GM23248 (cell line): ENCODE results near the gene KASH5. TPM values are rescaled to one million over a fixed set of nuclear protein-coding genes. Genes with fewer than 3 reads are reported as not detected.
A peak's percentile ranks its signal among the peaks of the same experiment; 100 is the strongest.
"Not testable (repeated sequence)": the region's sequence is repeated elsewhere in the genome, so short reads cannot be mapped to it uniquely, and the experiment has no call there.

Experiments used
- DNase-seq: peaks from one replicate; pipeline ENCODE4 v3.0.0-alpha.2; 2015
- H2AFZ ChIP-seq: fragments of 200-600 bp; sonication (generic); 2 replicates; pipeline ENCODE4 v1.6.1; 2016; ENCODE audit warnings: antibody characterized with exemption
- H3F3A ChIP-seq: fragments of 200-600 bp; sonication (generic); 2 replicates; pipeline ENCODE4 v1.6.1; 2016; ENCODE audit warnings: mild to moderate bottlenecking, antibody characterized with exemption, mixed run types; ENCODE audit not compliant: insufficient read depth
- H3K27ac ChIP-seq: fragments of 200-600 bp; sonication (generic); 2 replicates; pipeline ENCODE4 v1.5.1; 2016; ENCODE audit warnings: mild to moderate bottlenecking
- H3K27me3 ChIP-seq: fragments of 200-600 bp; sonication (generic); replicated peaks from 2 replicates; pipeline ENCODE4 v1.6.1; 2016; ENCODE audit warnings: mild to moderate bottlenecking; ENCODE audit not compliant: insufficient read depth
- H3K36me3 ChIP-seq: fragments of 200-600 bp; sonication (generic); 2 replicates; pipeline ENCODE4 v1.6.1; 2016; ENCODE audit warnings: low read depth, mild to moderate bottlenecking
- H3K4me1 ChIP-seq: fragments of 200-600 bp; sonication (generic); 2 replicates; pipeline ENCODE4 v1.6.1; 2016; ENCODE audit warnings: mild to moderate bottlenecking; ENCODE audit not compliant: insufficient read depth
- H3K4me2 ChIP-seq: fragments of 200-600 bp; sonication (generic); one replicate; pipeline ENCODE4 v1.6.1; 2016; ENCODE audit warnings: mild to moderate bottlenecking; ENCODE audit not compliant: unreplicated experiment
- H3K4me3 ChIP-seq: fragments of 200-600 bp; sonication (generic); 2 replicates; pipeline ENCODE4 v1.5.1; 2016; ENCODE audit warnings: mild to moderate bottlenecking
- H3K79me2 ChIP-seq: fragments of 200-600 bp; sonication (generic); 2 replicates; pipeline ENCODE4 v1.6.1; 2016; ENCODE audit warnings: mild to moderate bottlenecking; ENCODE audit not compliant: insufficient read depth
- H3K9ac ChIP-seq: fragments of 200-600 bp; sonication (generic); 2 replicates; pipeline ENCODE4 v1.6.1; 2016; ENCODE audit warnings: mild to moderate bottlenecking
- H3K9me2 ChIP-seq: fragments of 200-600 bp; sonication (generic); 2 replicates; pipeline ENCODE4 v1.6.1; 2016; ENCODE audit warnings: mixed run types, mild to moderate bottlenecking, moderate library complexity; ENCODE audit not compliant: insufficient read depth
- H3K9me3 ChIP-seq: fragments of 200-600 bp; sonication (generic); one replicate; pipeline ENCODE4 v1.6.1; 2017; ENCODE audit warnings: low read depth
- H4K20me1 ChIP-seq: fragments of 200-600 bp; sonication (generic); 2 replicates; pipeline ENCODE4 v1.6.0; 2016; ENCODE audit not compliant: insufficient read depth
- EZH2 ChIP-seq: fragments of 200-600 bp; sonication (generic); IDR thresholded peaks from 2 replicates; pipeline ENCODE4 v1.6.1; 2018; ENCODE audit warnings: antibody characterized with exemption, mild to moderate bottlenecking; ENCODE audit not compliant: insufficient read depth, poor library complexity, severe bottlenecking
- EZH2phosphoT487 ChIP-seq: fragments of 200-600 bp; sonication (generic); IDR thresholded peaks from 2 replicates; pipeline ENCODE4 v1.6.1; 2018; ENCODE audit warnings: antibody characterized with exemption, moderate library complexity, mild to moderate bottlenecking, low read depth; ENCODE audit not compliant: insufficient read depth
- WGBS, 2 experiments: methylation state at CpG; one replicate each; pipeline ENCODE4 v1.1.6; 2015 to 2017; ENCODE audit warnings: low lambda C conversion rate in 2 of 2, low coverage in 1 of 2; ENCODE audit errors: missing lambda C conversion rate in 2 of 2; 5-methylcytosine and 5-hydroxymethylcytosine counted together
- in situ Hi-C: fragments of 300-500 bp; cut with MboI; formaldehyde crosslinking; loops from 2 replicates; pipeline ENCODE4 v1.15.0; 2020
- polyA plus RNA-seq: library from polyadenylated mRNA; unstranded; fragments of >200 nt; fragmentation: Nextera tagmentation; extraction: Ambion mirVana; gene quantifications from 2 replicates; pipeline ENCODE4 v1.2.1, GENCODE V29; 2016
- total RNA-seq: library from RNA; depleted of rRNA; stranded (reverse); fragments of >200 nt; shearing (Covaris generic); gene quantifications from 2 replicates; pipeline ENCODE4 v1.2.3, GENCODE V29; 2014

Gene KASH5
- total and polyA plus RNA-seq, 2 experiments from 2014 or later: not detected

DNA sequence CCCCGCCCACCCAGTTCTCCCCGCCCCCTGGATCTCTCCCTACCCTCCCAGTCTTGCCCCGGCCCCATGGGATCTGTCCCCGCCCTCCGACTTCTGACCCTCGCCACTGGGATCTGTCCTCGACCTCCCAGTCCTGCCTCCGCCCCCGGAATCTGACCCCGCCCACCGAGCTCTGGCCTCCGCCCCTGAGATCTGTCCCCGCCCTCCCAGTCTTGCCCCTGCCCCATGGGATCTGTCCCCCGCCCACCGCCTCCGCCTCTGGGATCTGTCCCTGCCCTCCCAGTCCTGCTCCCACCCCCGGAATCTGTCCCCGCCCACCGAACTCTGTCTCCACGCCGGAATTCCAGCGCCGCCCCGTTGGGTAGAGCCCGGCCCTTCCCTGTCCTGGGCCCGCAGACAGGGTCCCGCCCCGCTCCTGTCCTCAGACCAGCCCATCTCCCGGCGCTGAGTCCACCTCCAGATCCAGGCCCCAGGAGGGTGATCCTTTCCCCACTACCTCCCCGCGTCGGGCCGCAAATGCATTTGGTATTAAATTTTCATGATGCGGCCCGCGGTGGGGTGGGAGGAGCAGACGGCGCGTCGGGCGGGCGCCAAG is 54.8 kb downstream of the KASH5 start:
- Histone ChIP-seq H3K4me1 (no peaks in the 10 kb centered on the region), H2AFZ (peak overlapping the region; percentile 91), H3K36me3 (no peaks in the 10 kb centered on the region), H3K4me3 (peak overlapping the region; percentile 82), H3K27ac (peak overlapping the region; percentile 34; the same call in 1 of the 2 replicates), H3K27me3 (peaks cover 28% of the 10 kb centered on the region), H3K9me3 (no peaks in the 10 kb centered on the region), H3K9ac (peak overlapping the region; percentile 69), H3K79me2 (no peaks in the 10 kb centered on the region), H4K20me1 (no peaks in the 10 kb centered on the region), H3K4me2 (peak overlapping the region; percentile 83), H3F3A (peaks cover 13% of the 10 kb centered on the region), H3K9me2 (no peaks in the 10 kb centered on the region)
- no peak for TF ChIP-seq EZH2
- no peak for TF ChIP-seq EZH2phosphoT487
- WGBS, 2 experiments: 2 to 3% methylated on average over 24 to 43 of the region's 43 CpGs
- in situ Hi-C loops: no loop called here
- peak; percentile 92 for DNase-seq

DNA sequence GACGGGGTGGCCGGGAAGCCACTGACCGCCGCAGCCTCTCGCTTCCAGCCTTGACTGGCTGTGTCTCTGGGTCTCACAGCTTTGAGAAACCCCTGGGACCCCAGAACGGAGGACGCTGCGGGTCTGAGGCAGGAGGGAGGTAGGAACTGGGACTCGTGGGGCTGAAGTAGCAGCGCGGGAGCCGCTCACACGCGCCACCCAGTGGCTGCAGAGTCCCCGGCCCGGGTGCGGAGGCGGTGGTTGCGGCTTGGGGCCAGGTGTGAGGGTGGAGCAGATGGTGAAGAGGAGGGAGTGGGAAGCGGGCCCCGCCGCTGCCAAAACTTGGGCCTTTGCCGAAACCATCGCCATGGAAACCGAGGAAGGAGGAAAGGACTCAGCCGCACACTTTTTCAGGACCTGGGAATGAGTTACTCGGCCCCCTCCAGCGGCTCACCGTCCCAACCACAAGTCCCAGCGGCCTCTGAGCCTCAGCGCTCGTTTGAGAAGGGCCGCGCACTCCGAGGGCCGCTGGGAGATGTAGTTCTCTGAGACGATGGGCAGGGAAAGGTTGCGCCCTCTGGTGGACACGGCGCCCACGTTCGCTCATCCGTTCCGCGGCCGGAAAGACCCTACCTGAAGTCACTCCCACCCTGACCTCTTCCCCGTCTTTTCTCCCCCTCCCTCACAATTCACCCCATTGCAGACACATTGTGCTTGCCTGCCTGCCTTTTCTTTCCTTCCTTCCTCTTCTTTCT is 55.5 kb downstream of the KASH5 start:
- DNase-seq: peak; percentile 98
- H4K20me1 ChIP-seq: no peaks in the 10 kb centered on the region
- TF ChIP-seq EZH2: no peak
- no peak for TF ChIP-seq EZH2phosphoT487
- H2AFZ ChIP-seq: peak overlapping the region; percentile 91
- H3K4me3 ChIP-seq: peak overlapping the region; percentile 82
- H3F3A ChIP-seq: peaks cover 13% of the 10 kb centered on the region
- H3K79me2 ChIP-seq: no peaks in the 10 kb centered on the region
- H3K36me3 ChIP-seq: no peaks in the 10 kb centered on the region
- H3K9me2 ChIP-seq: no peaks in the 10 kb centered on the region
- H3K9ac ChIP-seq: peak overlapping the region; percentile 69
- peaks cover 26% of the 10 kb centered on the region for H3K27me3 ChIP-seq
- 1% methylated on average over 38 to 44 of the region's 47 CpGs for WGBS, 2 experiments
- H3K4me1 ChIP-seq: no peaks in the 10 kb centered on the region
- H3K27ac ChIP-seq: peak overlapping the region; percentile 34; the same call in 1 of the 2 replicates
- no peaks in the 10 kb centered on the region for H3K9me3 ChIP-seq
- in situ Hi-C loops: no loop called here
- H3K4me2 ChIP-seq: peak overlapping the region; percentile 83

DNA sequence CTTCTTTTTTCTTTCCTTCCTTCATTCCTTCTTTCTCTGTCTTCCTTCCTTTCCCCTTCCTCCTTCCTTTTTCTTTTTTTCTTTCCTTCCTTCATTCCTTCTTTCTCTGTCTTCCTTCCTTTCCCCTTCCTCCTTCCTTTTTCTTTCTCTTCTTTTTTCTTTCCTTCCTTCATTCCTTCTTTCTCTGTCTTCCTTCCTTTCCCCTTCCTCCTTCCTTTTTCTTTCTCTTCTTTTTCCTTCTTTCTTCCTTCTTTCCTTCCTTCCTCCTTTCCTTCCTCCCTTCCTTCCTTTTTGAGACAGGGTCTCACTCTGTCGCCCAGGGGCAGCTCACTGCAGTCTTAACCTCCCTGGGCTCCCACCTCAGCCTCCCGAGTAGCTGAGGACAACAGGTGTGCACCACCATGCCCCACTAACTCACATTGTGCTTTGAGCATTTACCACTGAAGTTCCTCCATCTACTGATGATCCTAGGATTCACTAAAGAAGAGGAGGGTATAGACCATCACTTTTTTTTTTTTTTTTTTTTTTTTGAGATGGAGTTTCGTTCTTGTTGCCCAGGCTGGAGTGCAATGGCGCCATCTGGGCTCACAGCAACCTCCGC is 56.2 kb downstream of the KASH5 start:
- H3K4me1 ChIP-seq, H3K4me2 ChIP-seq, H3K9me3 ChIP-seq, DNase-seq, H3K27ac ChIP-seq, H4K20me1 ChIP-seq, H3K36me3 ChIP-seq, in situ Hi-C loops, H3K79me2 ChIP-seq, H3K4me3 ChIP-seq, H3K9me2 ChIP-seq, H3K9ac ChIP-seq, H2AFZ ChIP-seq: not testable (repeated sequence)
- WGBS, 2 experiments: 23% methylated on average over 5 of the region's 5 CpGs
- peaks cover 19% of the 10 kb centered on the region for H3K27me3 ChIP-seq
- peaks cover 13% of the 10 kb centered on the region for H3F3A ChIP-seq

DNA sequence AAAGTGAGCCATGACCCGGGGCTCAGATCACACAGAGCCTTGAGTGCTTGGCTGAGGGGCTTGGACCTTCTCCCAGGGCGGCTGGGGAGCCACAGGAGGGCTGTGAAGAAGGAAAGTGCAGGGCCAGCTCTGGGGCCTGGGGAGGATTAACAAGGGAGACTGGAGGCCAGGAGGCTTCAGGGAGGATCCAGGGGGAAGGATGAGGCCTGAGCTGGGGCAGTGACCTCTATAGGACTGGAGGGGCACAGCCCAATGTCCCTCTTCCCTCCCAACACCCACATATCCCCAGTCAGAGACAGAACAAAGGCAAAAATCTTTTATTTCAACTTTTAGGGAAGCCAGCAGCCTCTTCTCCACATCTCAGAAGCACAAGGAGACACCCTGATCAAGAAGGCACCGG is 57.9 kb downstream of the KASH5 start:
- 50 to 51% methylated on average over 3 of the region's 3 CpGs for WGBS, 2 experiments
- Histone ChIP-seq H3K9me3 (no peaks in the 10 kb centered on the region), H3K36me3 (no peaks in the 10 kb centered on the region), H3K4me1 (no peaks in the 10 kb centered on the region), H3K79me2 (peaks cover 12% of the 10 kb centered on the region), H3K27ac (no peak overlapping the region), H3K9ac (no peak overlapping the region), H4K20me1 (no peaks in the 10 kb centered on the region), H3K4me2 (no peak overlapping the region), H2AFZ (no peak overlapping the region), H3K9me2 (no peaks in the 10 kb centered on the region), H3K4me3 (no peak overlapping the region), H3K27me3 (peaks cover 1% of the 10 kb centered on the region), H3F3A (peaks cover 8% of the 10 kb centered on the region; the same call in 1 of the 2 replicates)
- in situ Hi-C loops: no loop called here
- TF ChIP-seq EZH2 (no peak), EZH2phosphoT487 (no peak)
- DNase-seq: no peak
